NCI-H526 treated with DMSO at 0.1 percent for 48 hours (cell line): ENCODE measurements around the gene DEFB115.
"Not testable (repeated sequence)": the region's sequence is repeated elsewhere in the genome, so short reads cannot be mapped to it uniquely, and the experiment has no call there.

Experiments used
- DNase-seq: peaks from one replicate; lab custom pipeline; 2025; lab: John Stamatoyannopoulos, UW

The DEFB115 gene, protein sequence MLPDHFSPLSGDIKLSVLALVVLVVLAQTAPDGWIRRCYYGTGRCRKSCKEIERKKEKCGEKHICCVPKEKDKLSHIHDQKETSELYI

DNA sequence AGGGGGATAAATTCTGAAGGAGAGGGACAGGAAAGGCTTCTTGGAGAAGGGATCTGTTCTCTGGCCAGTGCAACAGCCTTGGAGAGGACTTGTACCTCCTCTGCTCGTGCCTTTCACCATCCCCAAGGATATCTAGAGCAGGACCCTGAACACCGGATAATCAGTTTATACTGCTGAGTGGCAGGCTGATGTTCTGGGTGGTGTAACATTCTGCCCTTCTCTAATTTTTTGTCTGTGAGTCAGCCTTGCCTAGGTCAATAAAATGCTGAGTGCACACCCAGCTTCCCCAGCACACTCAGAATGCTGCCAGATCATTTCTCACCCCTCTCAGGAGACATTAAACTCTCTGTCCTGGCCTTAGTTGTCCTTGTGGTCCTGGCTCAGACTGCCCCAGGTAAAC lies at the start of gene DEFB115:
Gene DEFB115, plus strand, starts transcription at position 301 of the 400 bp plus-strand sequence. Its CDS starts 0 bp downstream, at position 301.
- DNase-seq: no peak

DNA sequence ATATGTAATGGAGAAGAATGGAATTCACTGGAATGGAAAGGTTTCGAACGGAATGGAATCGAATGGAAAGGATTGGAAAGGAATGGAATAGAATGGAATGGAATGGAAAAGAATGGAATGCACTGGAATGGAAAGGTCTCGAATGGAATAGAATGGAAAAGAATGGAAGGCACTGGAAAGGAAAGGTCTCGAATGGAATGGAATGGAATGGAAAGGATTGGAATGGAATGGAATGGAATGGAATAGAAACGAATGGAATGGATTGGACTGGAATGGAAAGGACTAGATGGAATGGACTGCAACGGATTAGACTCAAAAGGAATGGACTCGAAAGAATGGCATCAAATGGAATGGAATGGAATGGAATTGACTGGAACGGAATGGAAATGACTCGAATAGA lies 20.5 kb upstream of the DEFB115 start:
- DNase-seq: no peak

DNA sequence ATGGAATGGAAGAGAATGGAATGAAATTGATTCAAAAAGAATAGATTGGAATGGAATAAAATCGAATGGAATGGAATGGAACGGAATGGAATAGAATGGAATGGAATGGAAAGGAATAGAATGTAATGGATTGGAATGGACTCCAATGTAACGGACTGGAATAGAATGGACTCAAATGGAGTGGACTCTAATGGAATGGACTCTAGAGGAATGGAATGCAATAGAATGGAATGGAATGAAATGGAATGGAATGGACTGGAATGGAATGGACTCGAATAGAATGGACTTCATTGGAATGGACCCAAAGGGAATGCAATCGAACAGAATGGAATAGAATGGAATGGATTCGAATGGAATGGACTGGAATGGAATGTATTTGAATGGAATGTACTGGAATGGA lies 19.7 kb upstream of the DEFB115 start:
- DNase-seq: no peak

DNA sequence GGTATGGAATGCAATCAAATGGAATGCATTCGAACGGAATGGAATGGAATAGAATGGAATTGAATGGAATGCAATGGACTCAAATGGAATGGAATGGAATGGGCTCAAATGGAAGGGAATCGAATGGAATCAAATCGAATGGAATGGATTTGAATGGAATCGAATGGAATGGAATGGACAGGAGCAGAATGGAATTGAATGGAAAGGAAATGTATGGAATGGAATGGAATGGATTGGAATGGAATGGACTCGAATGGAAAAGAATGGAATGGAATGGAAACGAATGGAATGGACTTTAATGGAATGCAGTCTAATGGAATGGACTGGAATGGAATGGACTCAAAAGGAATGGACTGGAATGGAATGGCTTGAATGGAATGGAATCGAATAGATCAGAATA lies 18.3 kb upstream of the DEFB115 start:
- no peak for DNase-seq

DNA sequence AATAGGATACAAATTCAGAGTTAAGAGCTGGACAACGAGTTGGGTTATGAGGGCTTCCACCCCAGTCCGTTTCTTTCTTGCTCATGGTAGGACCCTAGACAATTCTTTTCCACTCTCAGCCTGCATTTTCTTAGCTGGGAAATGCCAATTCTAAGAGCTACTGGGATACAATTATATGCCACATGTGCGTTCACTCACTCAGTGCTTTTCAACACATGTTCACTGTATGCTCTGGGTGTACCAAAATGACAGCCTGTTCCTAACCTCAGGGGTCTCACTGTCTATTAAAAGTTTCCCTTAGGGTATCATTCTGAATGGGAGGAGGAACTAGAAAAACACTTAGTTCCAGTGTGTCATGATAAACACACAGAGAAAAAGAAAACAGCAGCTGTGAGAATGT lies 505 bp upstream of the DEFB115 start:
- DNase-seq: no peak

DNA sequence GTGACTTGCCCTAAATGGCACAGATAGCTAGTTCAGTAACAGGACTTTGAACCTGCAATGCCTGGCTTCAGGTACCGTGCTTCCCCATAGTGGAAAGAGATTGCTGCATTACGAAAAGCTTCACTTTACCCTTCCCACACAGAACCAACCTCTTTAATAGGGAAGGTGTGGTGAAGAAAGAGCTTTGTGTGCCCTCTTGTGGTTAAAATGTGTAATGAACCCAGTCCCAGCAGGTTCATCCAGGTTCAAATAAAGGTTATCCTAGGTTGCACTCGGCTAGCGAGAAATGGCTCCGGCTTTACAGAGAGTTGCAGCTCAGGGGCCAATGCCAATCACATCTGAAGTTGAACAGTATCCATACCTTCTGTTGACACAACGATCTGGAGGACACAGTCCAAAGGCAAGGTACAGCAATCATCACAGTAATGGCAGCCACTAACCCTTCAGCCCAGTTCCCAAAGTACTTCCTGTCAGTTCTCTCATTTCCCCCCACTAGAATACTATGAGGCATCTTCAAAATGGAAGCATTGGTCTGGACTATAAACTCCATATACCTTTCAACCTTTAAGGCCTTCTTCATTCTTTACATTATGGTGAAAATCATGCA lies 3.0 kb downstream of the DEFB115 start:
- DNase-seq: peak; percentile 8

DNA sequence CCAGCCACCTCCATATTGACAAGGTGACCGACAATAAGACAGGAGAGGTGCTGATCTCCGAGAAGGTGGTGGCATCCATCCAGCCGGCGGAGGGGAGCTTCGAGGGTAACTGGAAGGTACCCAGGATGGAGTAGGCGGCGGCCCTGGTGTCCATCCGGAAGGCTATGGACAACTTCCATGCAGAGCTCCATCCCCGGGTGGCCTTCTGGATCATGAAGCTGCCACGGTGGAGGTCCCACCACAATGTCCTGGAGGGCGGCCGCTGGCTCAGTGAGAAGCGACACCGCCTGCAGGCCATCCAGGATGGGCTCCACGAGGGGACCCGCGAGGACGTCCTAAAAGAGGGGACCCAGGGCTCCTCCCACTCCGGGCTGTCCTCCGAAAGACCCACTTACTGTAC lies 17.0 kb downstream of the DEFB115 start:
- DNase-seq: no peak

DNA sequence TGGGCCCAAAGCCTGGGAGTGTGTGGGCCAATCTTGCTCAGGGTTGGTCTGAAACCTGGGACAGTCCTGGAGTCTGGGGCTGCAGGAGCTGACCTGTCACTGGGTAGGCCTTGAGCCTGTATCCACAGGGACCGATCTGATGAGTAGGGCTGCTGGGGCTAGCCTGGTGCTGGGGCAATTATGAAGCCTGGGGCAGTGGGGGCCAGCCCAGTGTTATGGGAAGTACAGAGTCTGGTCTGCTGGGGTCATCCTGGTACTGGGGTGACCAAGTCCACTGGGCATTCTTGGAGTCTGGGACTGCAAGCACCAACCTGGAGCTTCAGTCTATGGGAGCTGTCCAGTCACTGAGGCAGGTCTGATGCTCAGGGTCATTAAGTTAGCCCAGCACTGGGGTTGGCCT lies 20.7 kb downstream of the DEFB115 start:
- DNase-seq: no peak

DNA sequence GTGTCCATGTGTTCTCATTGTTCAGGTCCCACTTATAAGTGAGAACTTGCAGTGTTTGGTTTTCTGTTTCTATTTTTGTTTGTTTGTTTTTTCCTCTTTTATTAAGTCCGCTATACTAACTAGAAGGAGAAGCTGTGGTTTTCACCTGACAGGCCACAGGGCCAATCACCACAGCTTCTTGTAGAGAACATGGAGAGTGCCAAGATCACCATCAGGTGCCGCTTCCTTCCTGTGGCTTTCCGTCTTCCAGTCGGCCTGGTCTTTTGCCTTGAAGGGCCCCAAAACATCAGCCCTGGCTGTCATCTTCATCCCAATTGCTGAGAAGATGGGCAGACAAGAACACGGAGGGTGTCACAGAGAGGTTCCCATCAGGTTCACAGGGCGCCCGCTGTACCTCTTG lies 27.5 kb downstream of the DEFB115 start:
- not testable (repeated sequence) for DNase-seq

DNA sequence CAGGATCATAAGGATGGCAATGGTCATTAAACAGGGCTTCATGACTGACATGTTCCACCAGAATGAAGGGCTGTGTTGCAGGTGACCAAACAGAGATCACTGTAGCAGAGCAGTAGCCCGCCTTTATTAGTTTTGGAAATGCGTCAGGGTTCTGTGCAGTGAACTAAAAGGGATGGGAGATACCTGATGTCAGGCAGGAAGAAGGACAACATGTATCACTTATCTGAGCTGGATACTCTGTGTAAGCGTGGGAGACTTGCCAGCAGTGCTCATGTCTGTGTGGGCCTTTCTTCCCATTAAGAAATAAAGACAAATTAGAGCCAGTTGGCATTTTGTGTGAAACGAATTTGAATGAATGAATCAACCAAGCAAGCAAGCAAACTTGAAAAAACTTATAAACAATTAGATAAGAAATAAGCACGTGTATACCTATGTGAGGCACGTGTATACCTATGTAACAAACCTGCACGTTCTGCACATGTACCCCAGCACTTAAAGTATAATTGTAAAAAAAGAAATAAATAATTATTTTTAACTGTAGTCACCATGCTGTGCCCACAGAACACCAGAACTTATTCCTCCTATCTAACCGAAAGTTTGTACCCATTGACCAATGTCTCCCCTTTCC lies 51.2 kb downstream of the DEFB115 start, which contains the start of gene DEFB116:
Gene DEFB116, minus strand, starts transcription at position 51 of the 628 bp plus-strand sequence. Its CDS starts 0 bp downstream, at position 51.
- no peak for DNase-seq
